PC-3 (cell line): Measurements from ENCODE around the gene NACC2. TPM values are rescaled to one million over a fixed set of nuclear protein-coding genes. Genes with fewer than 3 reads are reported as not detected.

Experiments
- ATAC-seq: fragments of 200-7000 bp; cut with Tn5 transposase; 2 replicates; pipeline ENCODE4 v1.9.1; 2020; ENCODE audit warnings: mild to moderate bottlenecking, moderate library complexity
- BruUV-seq: library from RNA; stranded (reverse); fragments of 400-500 nt; replicated peaks from 2 replicates; lab custom pipeline; 2021; lab: Mats Ljungman, UMichigan
- CTCF ChIA-PET: fragments of 300-600 bp; sonication (Branson Sonifier 250); formaldehyde crosslinking; loops from one replicate; lab custom pipeline; 2022; ENCODE audit warnings: antibody characterized with exemption; lab: Charles Lee
- POLR2A ChIA-PET: fragments of 300-600 bp; sonication (Branson Sonifier 250); formaldehyde crosslinking; loops from one replicate; lab custom pipeline; 2022; ENCODE audit warnings: antibody characterized with exemption; ENCODE audit not compliant: unreplicated experiment; lab: Charles Lee
- DNase-seq: peaks from one replicate; pipeline ENCODE4 v3.0.0-alpha.2; 2015
- H2AFZ ChIP-seq: fragments of 300-600 bp; sonication (generic); 2 replicates; pipeline ENCODE4 v1.6.0; 2016; ENCODE audit warnings: antibody characterized with exemption, low read length
- H3F3A ChIP-seq: fragments of 300-600 bp; sonication (generic); one replicate; pipeline ENCODE4 v1.6.0; 2017; ENCODE audit warnings: antibody characterized with exemption, low read length, control low read depth, mild to moderate bottlenecking; ENCODE audit not compliant: unreplicated experiment
- H3K27ac ChIP-seq: fragments of 300-600 bp; sonication (generic); 2 replicates; pipeline ENCODE4 v1.5.1; 2016; ENCODE audit warnings: mild to moderate bottlenecking, low read length
- H3K27me3 ChIP-seq: fragments of 300-600 bp; sonication (generic); 2 replicates; pipeline ENCODE4 v1.6.1; 2016; ENCODE audit warnings: low read length, mixed read lengths
- H3K36me3 ChIP-seq: fragments of 300-600 bp; sonication (generic); 2 replicates; pipeline ENCODE4 v1.6.1; 2016; ENCODE audit warnings: low read depth, mixed run types, low read length, mixed read lengths
- H3K4me1 ChIP-seq: fragments of 300-600 bp; sonication (generic); 2 replicates; pipeline ENCODE4 v1.5.1; 2016; ENCODE audit warnings: low read length; ENCODE audit not compliant: insufficient read depth
- H3K4me2 ChIP-seq: fragments of 300-600 bp; sonication (generic); 2 replicates; pipeline ENCODE4 v1.6.0; 2016; ENCODE audit warnings: low read length
- H3K4me3 ChIP-seq: fragments of 300-600 bp; sonication (generic); 2 replicates; pipeline ENCODE4 v1.5.1; 2016; ENCODE audit warnings: mild to moderate bottlenecking, low read length, mixed read lengths
- H3K79me2 ChIP-seq: fragments of 300-600 bp; sonication (generic); 2 replicates; pipeline ENCODE4 v1.6.1; 2017; ENCODE audit warnings: low read length, mixed read lengths
- H3K9ac ChIP-seq: fragments of 300-600 bp; sonication (generic); 2 replicates; pipeline ENCODE4 v1.6.0; 2016; ENCODE audit warnings: mild to moderate bottlenecking, low read length
- H3K9me2 ChIP-seq: fragments of 300-600 bp; sonication (generic); replicated peaks from 2 replicates; pipeline ENCODE4 v1.6.1; 2016; ENCODE audit warnings: mixed run types, low read length, mixed read lengths
- H3K9me3 ChIP-seq: fragments of 300-600 bp; sonication (generic); 2 replicates; pipeline ENCODE4 v1.6.1; 2016; ENCODE audit warnings: low read length, mixed read lengths
- H4K20me1 ChIP-seq: fragments of 300-600 bp; sonication (generic); 2 replicates; pipeline ENCODE4 v1.6.1; 2016; ENCODE audit warnings: low read length, mixed read lengths
- EZH2 ChIP-seq: fragments of 300-600 bp; sonication (generic); IDR thresholded peaks from one replicate; pipeline ENCODE4 v1.6.1; 2017; ENCODE audit warnings: antibody characterized with exemption, mild to moderate bottlenecking, low read length; ENCODE audit not compliant: unreplicated experiment
- EZH2phosphoT487 ChIP-seq: fragments of 300-600 bp; sonication (generic); IDR thresholded peaks from 2 replicates; pipeline ENCODE4 v1.6.1; 2018; ENCODE audit warnings: mild to moderate bottlenecking, antibody characterized with exemption, low read length, borderline replicate concordance
- intact Hi-C: fragments of 100-400 bp; cut with micrococcal nuclease; formaldehyde crosslinking; loops from 2 replicates; pipeline ENCODE4 v1.9.0; 2023
- total RNA-seq: library from RNA; depleted of rRNA; stranded (reverse); fragments of >200 nt; gene quantifications from 2 replicates; pipeline ENCODE4 v1.2.3, GENCODE V29; 2014
- TF ChIP-seq, protein P1 (sequence below): fragments of 300-600 bp; sonication (generic); conservative IDR thresholded peaks from 2 replicates; pipeline ENCODE4 v1.5.1; 2017; ENCODE audit warnings: antibody characterized with exemption, low read depth, mild to moderate bottlenecking, low read length

Gene NACC2
- total RNA-seq, 1 experiment from 2014 or later = 12.3 TPM

DNA sequence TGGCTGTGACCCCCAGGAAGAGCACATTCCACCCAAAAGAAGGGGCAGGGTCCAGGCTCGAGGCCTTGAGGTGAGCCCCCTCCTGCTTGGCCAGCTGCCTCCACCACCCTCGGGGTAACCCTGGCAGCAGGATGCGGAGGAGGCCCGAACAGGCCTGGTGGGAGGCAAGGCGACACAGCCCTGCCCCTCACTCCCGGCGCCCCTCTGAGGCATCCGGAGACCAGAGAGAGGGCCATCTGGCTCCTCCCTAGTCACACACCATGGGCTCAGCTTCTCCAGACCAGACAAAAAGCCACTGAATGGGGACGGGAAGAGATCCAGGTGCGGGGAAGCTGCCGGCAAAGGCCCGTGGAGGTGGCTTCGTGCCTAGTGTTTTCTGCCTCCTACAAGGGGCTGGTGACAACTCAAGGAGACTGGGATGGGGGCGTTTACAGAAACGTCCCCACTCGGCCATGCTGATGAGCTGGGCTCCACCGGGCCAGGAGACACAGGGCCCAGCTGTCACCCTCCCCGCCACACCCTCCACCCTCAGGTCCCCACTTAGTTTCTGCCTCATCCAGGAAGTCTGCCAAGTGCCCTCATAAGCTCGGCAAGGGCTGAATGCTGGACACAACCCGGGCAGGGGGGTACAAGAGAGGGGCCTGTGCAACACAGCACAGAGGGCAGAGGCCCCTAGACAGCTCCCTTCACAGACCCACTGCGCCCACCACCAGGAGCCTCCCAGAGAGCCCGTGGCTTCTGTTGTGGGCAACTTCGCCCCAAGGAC, 41.9 kb downstream of the NACC2 start:
- Histone ChIP-seq H3F3A (no peaks in the 10 kb centered on the region), H3K27ac (peak overlapping the region; percentile 79), H3K9ac (peak overlapping the region; percentile 48), H3K79me2 (peaks cover 9% of the 10 kb centered on the region; the same call in 1 of the 2 replicates), H3K27me3 (no peaks in the 10 kb centered on the region), H3K4me3 (peak overlapping the region; percentile 82), H3K4me2 (peak overlapping the region; percentile 90), H4K20me1 (no peaks in the 10 kb centered on the region), H3K4me1 (peaks cover 17% of the 10 kb centered on the region), H3K9me3 (no peaks in the 10 kb centered on the region), H3K9me2 (no peaks in the 10 kb centered on the region), H2AFZ (no peak overlapping the region), H3K36me3 (no peaks in the 10 kb centered on the region)
- POLR2A ChIA-PET = no interaction called here
- DNase-seq = no peak
- TF ChIP-seq, protein P1, sequence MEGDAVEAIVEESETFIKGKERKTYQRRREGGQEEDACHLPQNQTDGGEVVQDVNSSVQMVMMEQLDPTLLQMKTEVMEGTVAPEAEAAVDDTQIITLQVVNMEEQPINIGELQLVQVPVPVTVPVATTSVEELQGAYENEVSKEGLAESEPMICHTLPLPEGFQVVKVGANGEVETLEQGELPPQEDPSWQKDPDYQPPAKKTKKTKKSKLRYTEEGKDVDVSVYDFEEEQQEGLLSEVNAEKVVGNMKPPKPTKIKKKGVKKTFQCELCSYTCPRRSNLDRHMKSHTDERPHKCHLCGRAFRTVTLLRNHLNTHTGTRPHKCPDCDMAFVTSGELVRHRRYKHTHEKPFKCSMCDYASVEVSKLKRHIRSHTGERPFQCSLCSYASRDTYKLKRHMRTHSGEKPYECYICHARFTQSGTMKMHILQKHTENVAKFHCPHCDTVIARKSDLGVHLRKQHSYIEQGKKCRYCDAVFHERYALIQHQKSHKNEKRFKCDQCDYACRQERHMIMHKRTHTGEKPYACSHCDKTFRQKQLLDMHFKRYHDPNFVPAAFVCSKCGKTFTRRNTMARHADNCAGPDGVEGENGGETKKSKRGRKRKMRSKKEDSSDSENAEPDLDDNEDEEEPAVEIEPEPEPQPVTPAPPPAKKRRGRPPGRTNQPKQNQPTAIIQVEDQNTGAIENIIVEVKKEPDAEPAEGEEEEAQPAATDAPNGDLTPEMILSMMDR = no peak
- TF ChIP-seq EZH2phosphoT487 (no peak), EZH2 (no peak)
- ATAC-seq = no peak
- no TSS peak for BruUV-seq
- CTCF ChIA-PET = interaction anchor here (0.6 kb wide), 1 partner anchor 36 kb away, joined by 3 read pairs; no protein-coding TSS in a partner anchor
- intact Hi-C loops = loop anchor here (1.0 to 2.0 kb wide), 2 partner anchors 60 to 92 kb away; partner anchors contain the start of gene UBAC1

DNA sequence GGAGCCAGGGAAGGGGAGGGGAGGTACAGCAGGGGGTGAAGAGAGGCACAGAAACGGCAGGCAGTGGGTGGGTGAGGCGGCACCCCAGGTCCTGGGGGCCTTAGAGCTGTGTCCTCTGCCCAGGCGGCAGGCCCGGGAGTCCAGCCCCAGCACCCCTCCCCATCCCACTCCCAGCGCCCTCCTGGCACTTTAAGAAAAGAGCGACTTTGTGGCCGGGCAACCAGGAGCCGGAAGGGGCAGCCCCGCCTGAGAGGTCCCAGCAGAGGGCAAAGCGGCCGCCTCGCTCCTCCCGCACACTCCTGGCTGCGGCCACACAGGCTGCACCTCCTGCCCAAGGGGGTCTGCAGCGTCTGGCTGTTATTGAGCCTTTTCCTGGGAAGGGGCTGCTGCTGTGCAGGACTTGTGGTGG, 42.6 kb downstream of the NACC2 start:
- H2AFZ ChIP-seq = peak overlapping the region; percentile 61
- no peaks in the 10 kb centered on the region for H3K36me3 ChIP-seq
- peak overlapping the region; percentile 48 for H3K9ac ChIP-seq
- H3K4me3 ChIP-seq = peak overlapping the region; percentile 82
- DNase-seq = peak; percentile 33
- H4K20me1 ChIP-seq = no peaks in the 10 kb centered on the region
- TF ChIP-seq EZH2phosphoT487 (no peak), EZH2 (no peak)
- TF ChIP-seq, protein P1 = no peak
- intact Hi-C loops = loop anchor here (1.0 to 2.0 kb wide), 2 partner anchors 60 to 91 kb away; partner anchors contain the start of gene UBAC1
- no peaks in the 10 kb centered on the region for H3K9me3 ChIP-seq
- no TSS peak for BruUV-seq
- peaks cover 17% of the 10 kb centered on the region for H3K4me1 ChIP-seq
- H3K4me2 ChIP-seq = peak overlapping the region; percentile 90
- CTCF ChIA-PET = no interaction called here
- H3K27me3 ChIP-seq = no peaks in the 10 kb centered on the region
- peak overlapping the region; percentile 79 for H3K27ac ChIP-seq
- H3K79me2 ChIP-seq = peaks cover 9% of the 10 kb centered on the region; the same call in 1 of the 2 replicates
- peak; percentile 53 for ATAC-seq
- H3F3A ChIP-seq = no peaks in the 10 kb centered on the region
- H3K9me2 ChIP-seq = no peaks in the 10 kb centered on the region
- POLR2A ChIA-PET = interaction anchor here (0.6 kb wide), 1 partner anchor 91 kb away, joined by 7 read pairs; the partner anchor contains the start of gene UBAC1
